OCI-LY1 (cell line): ENCODE data around the gene CAMTA1.

Source experiments
- H2AFZ ChIP-seq: fragments of 200-600 bp; sonication (generic), shearing (Covaris generic); 2 replicates; pipeline ENCODE4 v1.6.0; 2014; ENCODE audit warnings: antibody characterized with exemption, mild to moderate bottlenecking, low read length
- H3F3A ChIP-seq: fragments of 200-600 bp; sonication (generic), shearing (Covaris generic); 2 replicates; pipeline ENCODE4 v1.6.0; 2014; ENCODE audit warnings: mild to moderate bottlenecking, antibody characterized with exemption, low read length, moderate library complexity; ENCODE audit not compliant: insufficient read depth
- H3K27ac ChIP-seq: fragments of 200-600 bp; sonication (generic); 2 replicates; pipeline ENCODE4 v1.5.1; 2014; ENCODE audit warnings: low read length, mixed run types, mild to moderate bottlenecking, low read depth; ENCODE audit not compliant: poor library complexity, severe bottlenecking
- H3K27me3 ChIP-seq: fragments of 200-600 bp; sonication (generic); 2 replicates; pipeline ENCODE4 v1.6.0; 2014; ENCODE audit warnings: antibody characterized with exemption, mild to moderate bottlenecking, low read length, moderate library complexity; ENCODE audit not compliant: insufficient read depth
- H3K36me3 ChIP-seq: fragments of 200-600 bp; sonication (generic); 2 replicates; pipeline ENCODE4 v1.6.1; 2014; ENCODE audit warnings: mild to moderate bottlenecking, antibody characterized with exemption, low read length, moderate library complexity, mixed read lengths; ENCODE audit not compliant: insufficient read depth
- H3K4me1 ChIP-seq: fragments of 200-600 bp; sonication (generic); 2 replicates; pipeline ENCODE4 v1.5.1; 2014; ENCODE audit warnings: mild to moderate bottlenecking, low read length, moderate library complexity; ENCODE audit not compliant: insufficient read depth, severe bottlenecking
- H3K4me2 ChIP-seq: fragments of 200-600 bp; sonication (generic), shearing (Covaris generic); 2 replicates; pipeline ENCODE4 v1.6.1; 2014; ENCODE audit warnings: low read length
- H3K4me3 ChIP-seq: fragments of 200-600 bp; sonication (generic); 2 replicates; pipeline ENCODE4 v1.5.1; 2014; ENCODE audit warnings: low read length, low read depth, mild to moderate bottlenecking, mixed read lengths; ENCODE audit not compliant: poor library complexity, severe bottlenecking
- H3K79me2 ChIP-seq: fragments of 200-600 bp; shearing (Covaris generic); 2 replicates; pipeline ENCODE4 v1.6.1; 2016; ENCODE audit warnings: mixed run types, low read length, mixed read lengths; ENCODE audit not compliant: insufficient read depth
- H3K9ac ChIP-seq: fragments of 200-600 bp; sonication (generic), shearing (Covaris generic); 2 replicates; pipeline ENCODE4 v1.6.1; 2014; ENCODE audit warnings: mild to moderate bottlenecking, low read length, mixed read lengths
- H3K9me2 ChIP-seq: fragments of 200-600 bp; sonication (generic), shearing (Covaris generic); 2 replicates; pipeline ENCODE4 v1.6.1; 2014; ENCODE audit warnings: low read depth, mild to moderate bottlenecking, low read length, mixed read lengths
- H3K9me3 ChIP-seq: fragments of 200-600 bp; shearing (Covaris generic); 2 replicates; pipeline ENCODE4 v1.6.1; 2014; ENCODE audit warnings: low read length, mixed read lengths
- H4K20me1 ChIP-seq: fragments of 200-600 bp; sonication (generic), shearing (Covaris generic); 2 replicates; pipeline ENCODE4 v1.6.0; 2016; ENCODE audit warnings: mild to moderate bottlenecking, low read length; ENCODE audit not compliant: insufficient read depth
- EZH2 ChIP-seq: fragments of 200-600 bp; sonication (generic), shearing (Covaris generic); IDR thresholded peaks from 2 replicates; pipeline ENCODE4 v1.8.0; 2017; ENCODE audit warnings: borderline replicate concordance, mixed run types, mild to moderate bottlenecking, antibody characterized with exemption, low read length, moderate library complexity, mixed read lengths
- TF ChIP-seq, protein P1 (sequence below): fragments of 200-600 bp; sonication (generic), shearing (Covaris generic); IDR thresholded peaks from 2 replicates; pipeline ENCODE4 v1.5.1; 2017; ENCODE audit warnings: mild to moderate bottlenecking, antibody characterized with exemption, low read length, moderate library complexity, mixed read lengths

The CAMTA1 gene

DNA sequence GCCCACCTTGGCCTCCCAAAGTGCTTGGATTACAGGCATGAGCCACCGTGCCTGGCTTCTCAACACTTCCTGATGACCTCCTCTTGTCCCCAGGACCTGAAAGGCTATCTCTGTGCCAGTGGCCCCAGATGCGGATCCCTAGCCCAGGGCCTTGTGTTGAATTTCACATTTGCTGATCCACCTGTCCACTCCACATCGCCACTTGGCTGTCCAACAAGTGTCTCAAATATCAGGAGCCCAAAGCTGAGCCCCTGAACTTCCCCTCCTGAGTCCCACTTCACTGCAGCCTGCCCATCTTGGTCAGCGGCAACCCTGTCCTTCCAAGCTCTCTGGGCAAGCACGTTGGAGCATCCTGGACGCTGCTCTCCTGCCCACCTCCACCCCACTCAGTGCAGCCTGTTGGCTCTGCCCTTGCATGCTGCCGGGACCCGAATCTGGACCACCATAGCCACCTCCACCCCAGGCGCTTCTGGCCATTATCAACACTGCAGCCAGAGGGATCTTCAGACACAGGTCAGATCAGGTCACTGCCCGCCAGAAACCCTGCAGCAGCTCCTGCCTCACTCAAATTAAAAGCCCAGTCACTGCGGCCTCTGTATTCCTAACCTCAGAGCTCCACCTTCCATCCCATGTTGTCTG lies 633.3 kb downstream of the CAMTA1 start:
- TF ChIP-seq EZH2 = no peak
- TF ChIP-seq, protein P1, sequence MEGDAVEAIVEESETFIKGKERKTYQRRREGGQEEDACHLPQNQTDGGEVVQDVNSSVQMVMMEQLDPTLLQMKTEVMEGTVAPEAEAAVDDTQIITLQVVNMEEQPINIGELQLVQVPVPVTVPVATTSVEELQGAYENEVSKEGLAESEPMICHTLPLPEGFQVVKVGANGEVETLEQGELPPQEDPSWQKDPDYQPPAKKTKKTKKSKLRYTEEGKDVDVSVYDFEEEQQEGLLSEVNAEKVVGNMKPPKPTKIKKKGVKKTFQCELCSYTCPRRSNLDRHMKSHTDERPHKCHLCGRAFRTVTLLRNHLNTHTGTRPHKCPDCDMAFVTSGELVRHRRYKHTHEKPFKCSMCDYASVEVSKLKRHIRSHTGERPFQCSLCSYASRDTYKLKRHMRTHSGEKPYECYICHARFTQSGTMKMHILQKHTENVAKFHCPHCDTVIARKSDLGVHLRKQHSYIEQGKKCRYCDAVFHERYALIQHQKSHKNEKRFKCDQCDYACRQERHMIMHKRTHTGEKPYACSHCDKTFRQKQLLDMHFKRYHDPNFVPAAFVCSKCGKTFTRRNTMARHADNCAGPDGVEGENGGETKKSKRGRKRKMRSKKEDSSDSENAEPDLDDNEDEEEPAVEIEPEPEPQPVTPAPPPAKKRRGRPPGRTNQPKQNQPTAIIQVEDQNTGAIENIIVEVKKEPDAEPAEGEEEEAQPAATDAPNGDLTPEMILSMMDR = no peak
- no peaks in the 10 kb centered on the region for H4K20me1 ChIP-seq
- no peak overlapping the region for H3K4me3 ChIP-seq
- H3K9ac ChIP-seq = no peak overlapping the region
- H3K79me2 ChIP-seq = no peaks in the 10 kb centered on the region
- no peak overlapping the region for H2AFZ ChIP-seq
- H3K9me2 ChIP-seq = no peaks in the 10 kb centered on the region
- H3K27me3 ChIP-seq = no peaks in the 10 kb centered on the region
- no peaks in the 10 kb centered on the region for H3F3A ChIP-seq
- no peaks in the 10 kb centered on the region for H3K36me3 ChIP-seq
- H3K4me2 ChIP-seq = no peak overlapping the region
- H3K27ac ChIP-seq = no peak overlapping the region
- H3K4me1 ChIP-seq = no peaks in the 10 kb centered on the region
- no peaks in the 10 kb centered on the region for H3K9me3 ChIP-seq

DNA sequence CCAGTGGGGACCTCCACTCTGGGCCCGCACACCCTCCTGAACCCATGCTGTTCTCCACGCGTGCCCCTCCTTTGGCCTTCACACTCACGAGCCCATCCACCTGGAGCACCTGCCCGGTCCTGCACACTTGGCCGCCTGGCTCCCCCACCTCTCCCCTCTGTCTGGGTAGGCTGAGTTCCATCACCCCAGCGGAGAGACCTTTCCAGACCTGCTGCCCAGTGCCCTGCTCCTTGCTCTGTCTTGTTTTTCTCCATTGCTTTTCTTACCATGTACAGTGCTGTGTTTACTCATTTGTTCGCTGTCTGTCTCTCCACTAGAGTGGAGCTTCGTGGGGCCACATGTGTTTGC lies 634.8 kb downstream of the CAMTA1 start:
- H3K4me1 ChIP-seq = no peaks in the 10 kb centered on the region
- no peak overlapping the region for H3K9ac ChIP-seq
- H3K27ac ChIP-seq = no peak overlapping the region
- no peaks in the 10 kb centered on the region for H3F3A ChIP-seq
- H3K9me3 ChIP-seq = no peaks in the 10 kb centered on the region
- no peaks in the 10 kb centered on the region for H3K9me2 ChIP-seq
- H4K20me1 ChIP-seq = no peaks in the 10 kb centered on the region
- TF ChIP-seq EZH2 = no peak
- TF ChIP-seq, protein P1 = no peak
- no peaks in the 10 kb centered on the region for H3K36me3 ChIP-seq
- H3K4me2 ChIP-seq = no peak overlapping the region
- no peaks in the 10 kb centered on the region for H3K79me2 ChIP-seq
- no peaks in the 10 kb centered on the region for H3K27me3 ChIP-seq
- no peak overlapping the region for H2AFZ ChIP-seq
- no peak overlapping the region for H3K4me3 ChIP-seq

DNA sequence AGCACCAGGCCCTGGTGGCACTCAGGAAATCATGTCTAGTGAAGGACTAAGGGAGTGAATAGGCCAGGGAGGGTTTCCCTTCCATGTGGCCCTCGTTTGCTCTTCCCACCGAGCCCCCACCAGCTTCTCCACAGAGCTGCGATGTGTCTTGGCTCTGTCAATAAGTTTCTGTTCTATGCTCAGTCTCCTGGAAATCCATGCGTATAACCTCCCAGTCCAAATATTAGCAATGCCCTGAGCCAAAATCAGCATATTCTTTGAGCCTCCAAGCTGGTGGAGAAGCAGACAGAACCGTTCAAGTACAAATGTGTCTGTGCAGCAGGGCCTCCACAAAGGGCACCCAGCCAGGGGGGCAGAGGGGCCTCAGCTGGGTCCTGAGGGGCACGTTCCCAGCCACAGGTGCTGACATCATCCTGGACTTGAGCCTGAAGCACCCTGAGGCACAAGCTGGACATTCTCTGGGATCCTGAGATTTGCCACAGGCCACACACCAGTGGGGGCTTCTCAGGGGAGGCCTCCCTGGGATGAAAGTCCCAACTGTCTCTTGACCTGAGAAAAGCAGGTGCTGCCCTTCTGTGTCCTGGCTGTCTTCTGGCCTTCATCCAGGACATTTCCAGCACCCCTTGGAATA lies 635.3 kb downstream of the CAMTA1 start:
- H3K27ac ChIP-seq = no peak overlapping the region
- TF ChIP-seq EZH2 = no peak
- TF ChIP-seq, protein P1 = no peak
- no peak overlapping the region for H2AFZ ChIP-seq

More for the DNA sequence above, 635.3 kb downstream of the CAMTA1 start:
- Histone ChIP-seq H3K9me3 (no peaks in the 10 kb centered on the region), H4K20me1 (no peaks in the 10 kb centered on the region), H3K4me2 (no peak overlapping the region), H3K4me1 (no peaks in the 10 kb centered on the region), H3K9me2 (no peaks in the 10 kb centered on the region), H3K9ac (no peak overlapping the region), H3K79me2 (no peaks in the 10 kb centered on the region), H3K36me3 (no peaks in the 10 kb centered on the region), H3K27me3 (no peaks in the 10 kb centered on the region), H3K4me3 (no peak overlapping the region), H3F3A (no peaks in the 10 kb centered on the region)
